Stimulated activated CD4-positive, alpha-beta T cell treated with anti-CD3 and anti-CD28 coated beads, Interleukin-4, amount 100 ng/mL, for 24 hours (primary cell): Measurements from ENCODE around the gene ERC1.
"Not testable (repeated sequence)": the region's sequence is repeated elsewhere in the genome, so short reads cannot be mapped to it uniquely, and the experiment has no call there.

Experiments
- DNase-seq: peaks from one replicate; pipeline ENCODE4 v3.0.0-alpha.2; 2020

ERC1 gene

DNA sequence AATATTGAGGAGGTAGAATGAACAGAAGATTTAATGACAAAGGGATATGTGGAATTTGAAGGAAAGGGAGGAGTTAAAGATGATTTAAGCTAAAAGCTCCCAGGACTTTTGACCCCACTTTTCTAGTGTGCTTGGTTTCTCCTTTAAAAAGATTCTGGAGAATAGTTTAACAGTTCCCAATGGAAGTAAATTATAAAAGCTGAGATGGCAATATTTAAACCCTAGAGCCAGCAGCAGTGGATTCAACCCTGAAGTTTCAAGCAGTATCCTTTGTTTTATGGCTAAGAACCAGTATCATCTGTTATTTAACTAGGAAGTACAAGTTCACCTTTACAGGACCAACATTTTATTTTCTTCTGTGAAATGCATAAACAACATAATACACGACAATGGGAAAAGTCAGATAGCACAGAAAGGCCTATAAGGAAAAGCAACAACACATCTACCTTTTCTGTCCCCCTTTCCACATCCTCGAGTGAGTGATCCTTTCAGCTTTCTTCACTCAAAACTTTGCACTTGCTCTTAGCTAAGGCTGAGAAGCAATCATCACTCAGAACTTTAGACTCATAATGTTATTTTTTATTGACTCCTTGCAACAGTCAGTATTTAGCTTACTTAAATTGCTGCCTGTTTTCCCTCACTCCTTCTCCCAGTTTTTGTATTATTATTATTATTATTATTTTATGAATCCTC lies 338.9 kb downstream of the ERC1 start:
- DNase-seq, result no peak

GRCh38 chr12:1330477-1330827 lies 339.4 kb downstream of the ERC1 start:
- DNase-seq, result no peak

- DNase-seq, result no peak
Measured at GRCh38 chr12:1332327-1332726, 341.3 kb downstream of the ERC1 start.

GRCh38 chr12:1338483-1339177 lies 347.6 kb downstream of the ERC1 start:
- DNase-seq, result no peak

GRCh38 chr12:1339178-1339541 lies 348.1 kb downstream of the ERC1 start:
- not testable (repeated sequence) for DNase-seq

GRCh38 chr12:1339618-1340319 lies 348.7 kb downstream of the ERC1 start:
- no peak for DNase-seq

- DNase-seq, result not testable (repeated sequence)
Measured at GRCh38 chr12:1341270-1341669, 350.2 kb downstream of the ERC1 start.

DNA sequence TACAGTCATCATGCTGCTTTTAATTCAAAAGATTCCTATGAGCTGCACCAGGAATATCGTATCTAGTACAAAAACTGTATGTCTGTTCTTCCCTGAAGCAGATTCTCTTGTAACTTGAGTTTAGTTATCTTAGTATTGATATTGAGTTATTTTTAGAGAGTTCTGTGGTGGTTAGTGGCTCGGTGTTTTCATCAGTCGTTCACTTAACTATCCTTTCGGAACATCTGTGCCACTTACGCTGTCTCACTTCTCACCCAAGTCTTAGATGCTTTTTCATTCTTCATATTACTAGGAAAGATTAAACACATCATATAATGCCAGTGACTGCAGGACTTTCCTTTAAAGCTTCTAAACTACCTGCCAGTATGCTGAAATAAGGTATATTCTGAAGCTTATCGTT lies 352.4 kb downstream of the ERC1 start:
- no peak for DNase-seq

DNA sequence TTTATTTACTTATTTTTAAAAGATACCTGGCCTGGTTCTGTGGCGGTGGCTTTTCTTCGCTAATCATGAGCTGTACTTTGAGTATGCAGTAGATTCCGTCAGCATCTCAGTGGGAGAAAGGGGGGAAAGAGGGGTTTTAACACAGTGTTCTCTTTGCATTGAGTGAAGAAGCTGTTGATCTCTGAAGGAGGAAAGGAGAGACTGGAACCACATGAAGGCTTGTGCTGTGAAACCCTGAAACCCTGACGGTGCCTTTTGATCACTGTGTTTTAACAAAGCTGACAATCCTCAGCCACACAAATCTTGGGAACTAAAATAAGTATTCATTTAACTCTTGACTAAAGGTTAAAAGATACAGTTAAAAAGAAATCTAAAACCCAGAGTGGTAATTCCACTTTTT lies 353.2 kb downstream of the ERC1 start:
- DNase-seq, result no peak

- DNase-seq, result no peak
Measured at GRCh38 chr12:1346126-1346525, 355.1 kb downstream of the ERC1 start.

GRCh38 chr12:1347294-1347693 lies 356.3 kb downstream of the ERC1 start:
- DNase-seq, result no peak

- DNase-seq, result no peak
Measured at GRCh38 chr12:1348606-1349005, 357.6 kb downstream of the ERC1 start.

DNA sequence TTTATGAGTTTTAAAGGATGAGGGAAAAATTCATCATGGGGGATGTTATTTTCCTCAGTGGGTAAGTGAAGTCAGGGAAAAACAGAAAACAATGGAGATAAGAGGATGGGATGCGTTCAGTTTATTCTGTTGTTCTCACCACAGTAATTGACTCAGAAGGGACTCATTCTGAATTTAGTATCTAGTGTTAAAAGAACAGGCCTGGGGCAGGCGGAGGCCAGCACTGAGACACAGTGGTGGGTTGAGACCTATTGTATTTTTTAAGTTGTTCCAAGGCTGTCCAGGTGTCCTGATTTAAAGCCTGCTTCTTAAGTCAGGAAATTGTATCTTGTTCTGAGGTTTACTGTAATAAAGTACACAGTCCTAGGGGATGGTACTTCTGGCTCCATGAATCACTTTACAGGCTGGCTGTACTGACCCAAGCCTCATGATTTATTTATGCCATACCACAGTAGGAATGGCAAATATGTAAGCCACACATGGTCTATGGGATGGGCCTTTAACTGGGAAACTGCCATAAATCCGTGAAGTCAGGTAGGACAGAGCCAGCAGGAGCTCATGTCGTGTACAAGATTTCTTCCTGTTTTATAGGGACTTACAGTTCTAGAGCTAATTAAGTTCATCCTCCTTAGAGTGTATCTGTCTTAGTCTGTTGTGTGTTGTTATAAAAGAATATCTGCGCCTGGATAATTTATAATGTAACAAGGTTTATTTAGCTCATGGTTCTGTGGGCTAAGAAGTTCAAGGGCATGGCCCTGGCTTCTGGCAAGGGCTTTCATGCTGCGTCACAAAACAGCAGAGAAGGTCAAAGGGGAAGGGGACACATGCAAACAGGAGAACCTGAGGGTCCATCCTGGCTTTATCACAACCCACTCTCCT lies 359.3 kb downstream of the ERC1 start:
- DNase-seq, result no peak

GRCh38 chr12:1350934-1351240 lies 359.9 kb downstream of the ERC1 start:
- DNase-seq, result no peak

- no peak for DNase-seq
Measured at GRCh38 chr12:1351926-1352325, 360.9 kb downstream of the ERC1 start.

GRCh38 chr12:1353451-1353850 lies 362.4 kb downstream of the ERC1 start:
- DNase-seq, result no peak

- DNase-seq, result no peak
Measured at GRCh38 chr12:1355396-1355795, 364.4 kb downstream of the ERC1 start.

DNA sequence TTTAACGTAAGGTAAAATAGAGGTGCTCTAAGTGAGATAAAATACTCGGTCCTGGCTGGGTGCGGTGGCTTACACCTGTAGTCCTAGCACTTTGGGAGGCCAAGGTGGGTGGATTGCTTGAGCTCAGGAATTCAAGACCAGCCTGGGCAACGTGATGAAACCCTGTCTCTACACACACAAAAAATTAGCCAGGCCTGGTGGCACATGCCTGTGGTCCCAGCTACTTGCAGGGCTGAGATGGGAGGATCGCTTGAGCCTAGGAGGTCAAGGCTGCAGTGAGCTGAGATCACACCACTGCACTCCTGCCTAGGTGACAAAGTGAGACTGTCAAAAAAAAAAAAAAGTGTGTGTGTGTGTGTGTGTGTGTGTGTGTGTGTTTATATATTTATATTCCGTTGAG lies 364.8 kb downstream of the ERC1 start:
- not testable (repeated sequence) for DNase-seq

- no peak for DNase-seq
Measured at GRCh38 chr12:1356285-1356684, 365.3 kb downstream of the ERC1 start.

DNA sequence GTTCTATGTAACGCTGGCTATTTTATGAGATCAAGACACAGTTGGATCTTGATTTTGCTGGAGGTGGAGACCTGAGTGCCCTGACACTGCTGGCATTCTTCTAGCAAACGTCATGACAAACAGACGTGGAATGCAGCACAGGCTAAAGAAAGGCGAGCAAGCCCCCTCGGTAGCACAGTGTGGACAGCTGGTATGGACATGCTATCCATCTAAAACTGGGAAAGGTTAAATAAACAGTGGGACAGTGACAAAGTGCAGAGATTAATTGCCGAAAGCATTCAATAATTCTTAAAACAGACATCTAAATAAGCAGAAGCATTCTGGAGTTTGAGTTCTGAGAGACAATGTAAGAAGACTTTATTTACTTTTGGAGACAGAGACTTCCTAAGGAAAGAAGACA lies 366.1 kb downstream of the ERC1 start:
- no peak for DNase-seq

DNA sequence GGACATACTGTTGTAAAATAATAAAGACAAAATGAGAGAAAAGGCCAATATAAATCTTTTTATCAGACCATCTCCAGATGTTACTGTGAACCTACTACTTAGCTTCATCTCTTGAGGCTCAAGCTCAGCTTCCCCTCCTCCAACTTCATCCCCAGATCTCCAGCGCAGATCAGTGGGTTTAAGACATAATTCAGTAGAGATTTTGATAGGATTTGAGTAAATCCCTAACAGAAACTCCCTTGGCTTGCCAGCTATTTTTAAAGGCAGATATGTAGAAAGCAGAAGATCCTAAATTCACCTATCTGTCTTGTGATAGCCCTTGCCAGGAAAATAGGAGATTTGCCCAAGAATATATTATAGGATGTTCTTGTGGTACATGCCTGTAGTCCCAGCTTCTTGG lies 366.7 kb downstream of the ERC1 start:
- no peak for DNase-seq

DNA sequence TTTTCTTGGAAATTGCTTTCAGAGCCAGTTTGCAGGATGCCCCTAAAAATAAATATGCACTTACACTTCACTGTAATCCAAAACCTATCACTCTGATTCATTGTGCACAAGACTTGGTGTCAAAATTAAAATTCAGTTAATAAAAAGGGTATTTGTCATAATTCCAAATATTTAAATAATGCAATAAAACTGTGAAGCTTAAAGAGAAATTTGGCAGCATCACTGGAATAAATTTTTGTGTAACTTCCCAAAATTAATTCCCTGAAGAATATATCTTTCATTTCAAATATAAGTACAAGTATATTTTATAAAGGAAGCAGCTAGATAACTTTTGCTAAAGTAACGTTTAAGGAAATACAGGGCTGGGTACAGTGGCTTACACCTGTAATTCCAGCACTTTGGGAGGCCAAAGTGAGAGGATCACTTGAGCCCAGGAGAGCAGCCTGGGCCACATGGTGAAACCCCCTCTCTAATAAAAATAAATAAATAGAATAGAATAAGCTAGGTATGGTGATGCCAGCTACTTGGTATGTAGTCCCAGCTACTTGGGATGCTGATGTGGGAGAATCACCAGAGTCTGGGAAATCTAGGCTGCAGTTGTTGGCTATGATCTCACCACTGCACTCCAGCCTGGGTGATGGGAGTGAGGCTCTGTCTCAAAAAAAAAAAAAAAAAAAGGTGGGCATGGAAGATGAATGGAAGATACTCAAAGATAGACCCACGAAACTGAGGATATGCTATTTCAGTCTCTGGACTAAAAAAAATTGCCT lies 369.6 kb downstream of the ERC1 start:
- DNase-seq, result no peak
